Mammary epithelial cell (primary cell): ENCODE results near the gene TSPAN16.

ENCODE experiments used
- EZH2 ChIP-seq: IDR thresholded peaks from 2 replicates; pipeline ENCODE4 v1.6.1; 2012; ENCODE audit warnings: low read length, inconsistent platforms, borderline replicate concordance
- TF ChIP-seq, protein P1 (sequence below), 2 donors: IDR thresholded peaks in 1 of 2; conservative IDR thresholded peaks in 1 of 2; 2 replicates each; pipeline ENCODE4 v1.5.1; 2011 to 2012; ENCODE audit warnings: inconsistent platforms in 2 of 2, low read length in 2 of 2, mild to moderate bottlenecking in 2 of 2, control low read depth in 1 of 2, low read depth in 1 of 2; ENCODE audit not compliant: insufficient read depth in 1 of 2; ENCODE audit errors: extremely low read depth in 1 of 2

DNA sequence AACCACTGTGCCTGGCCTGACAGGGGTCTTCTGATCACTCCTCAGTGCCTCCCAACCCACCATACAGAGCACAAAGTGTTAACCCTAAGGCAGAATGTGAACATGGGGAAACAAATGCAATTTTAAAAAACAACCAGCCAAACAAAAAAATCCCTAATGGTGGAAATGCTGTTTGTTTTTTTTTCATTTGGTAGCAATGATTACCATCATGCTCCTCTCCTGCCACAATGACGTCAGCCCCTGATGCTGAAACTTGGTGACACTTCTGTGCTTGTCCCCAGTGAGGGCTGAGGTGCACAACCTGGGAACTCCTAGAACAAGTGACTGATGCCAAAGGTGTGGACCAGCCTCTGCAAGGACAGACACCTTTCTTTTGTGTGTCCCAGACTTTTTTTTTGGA, 4.0 kb upstream of the TSPAN16 start:
- no peak for TF ChIP-seq EZH2
- TF ChIP-seq, protein P1, sequence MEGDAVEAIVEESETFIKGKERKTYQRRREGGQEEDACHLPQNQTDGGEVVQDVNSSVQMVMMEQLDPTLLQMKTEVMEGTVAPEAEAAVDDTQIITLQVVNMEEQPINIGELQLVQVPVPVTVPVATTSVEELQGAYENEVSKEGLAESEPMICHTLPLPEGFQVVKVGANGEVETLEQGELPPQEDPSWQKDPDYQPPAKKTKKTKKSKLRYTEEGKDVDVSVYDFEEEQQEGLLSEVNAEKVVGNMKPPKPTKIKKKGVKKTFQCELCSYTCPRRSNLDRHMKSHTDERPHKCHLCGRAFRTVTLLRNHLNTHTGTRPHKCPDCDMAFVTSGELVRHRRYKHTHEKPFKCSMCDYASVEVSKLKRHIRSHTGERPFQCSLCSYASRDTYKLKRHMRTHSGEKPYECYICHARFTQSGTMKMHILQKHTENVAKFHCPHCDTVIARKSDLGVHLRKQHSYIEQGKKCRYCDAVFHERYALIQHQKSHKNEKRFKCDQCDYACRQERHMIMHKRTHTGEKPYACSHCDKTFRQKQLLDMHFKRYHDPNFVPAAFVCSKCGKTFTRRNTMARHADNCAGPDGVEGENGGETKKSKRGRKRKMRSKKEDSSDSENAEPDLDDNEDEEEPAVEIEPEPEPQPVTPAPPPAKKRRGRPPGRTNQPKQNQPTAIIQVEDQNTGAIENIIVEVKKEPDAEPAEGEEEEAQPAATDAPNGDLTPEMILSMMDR (conservative IDR thresholded peaks at IDR 0.05 in 1 of 2, IDR thresholded peaks at IDR 0.05 in 1 of 2; ENCODE audit: extremely low read depth in 1 of 2, insufficient read depth in 1 of 2, low read depth in 1 of 2, low read length in 2 of 2): no peak
